Hepatocyte (in vitro differentiated cells): ENCODE results near the gene OBP2A. TPM values are rescaled to one million over a fixed set of nuclear protein-coding genes. Genes with fewer than 3 reads are reported as not detected.

Experiments
- DNase-seq: peaks from one replicate; pipeline ENCODE4 v3.0.0-alpha.2; 2016; ENCODE audit warnings: low spot score
- H2AFZ ChIP-seq: fragments of 200-600 bp; sonication (generic); 2 replicates; pipeline ENCODE4 v1.6.0; 2016; ENCODE audit warnings: antibody characterized with exemption, mild to moderate bottlenecking
- H3K27ac ChIP-seq: fragments of 200-600 bp; sonication (generic); 2 replicates; pipeline ENCODE4 v1.5.1; 2016; ENCODE audit warnings: mild to moderate bottlenecking
- H3K27me3 ChIP-seq: fragments of 200-600 bp; sonication (generic); 2 replicates; pipeline ENCODE4 v1.6.1; 2016
- H3K36me3 ChIP-seq: fragments of 200-600 bp; sonication (generic); replicated peaks from 2 replicates; pipeline ENCODE4 v1.5.1; 2016; ENCODE audit warnings: low read depth; ENCODE audit not compliant: insufficient read depth
- H3K4me1 ChIP-seq: fragments of 200-600 bp; sonication (generic); 2 replicates; pipeline ENCODE4 v1.5.1; 2016; ENCODE audit warnings: mild to moderate bottlenecking, moderate library complexity; ENCODE audit not compliant: insufficient read depth
- H3K4me2 ChIP-seq: fragments of 200-600 bp; sonication (generic); 2 replicates; pipeline ENCODE4 v1.6.0; 2016
- H3K4me3 ChIP-seq: fragments of 200-600 bp; sonication (generic); 2 replicates; pipeline ENCODE4 v1.5.1; 2016; ENCODE audit warnings: mild to moderate bottlenecking
- H3K79me2 ChIP-seq: fragments of 200-600 bp; sonication (generic); 2 replicates; pipeline ENCODE4 v1.6.0; 2017; ENCODE audit warnings: mild to moderate bottlenecking
- H3K9me2 ChIP-seq: fragments of 200-600 bp; sonication (generic); replicated peaks from 2 replicates; pipeline ENCODE4 v1.6.0; 2017; ENCODE audit warnings: mild to moderate bottlenecking; ENCODE audit not compliant: insufficient read depth
- H3K9me3 ChIP-seq: fragments of 200-600 bp; sonication (generic); 2 replicates; pipeline ENCODE4 v1.5.1; 2016; ENCODE audit warnings: low read depth, mild to moderate bottlenecking
- H4K20me1 ChIP-seq: fragments of 200-600 bp; sonication (generic); 2 replicates; pipeline ENCODE4 v1.6.0; 2016; ENCODE audit warnings: mild to moderate bottlenecking; ENCODE audit not compliant: insufficient read depth, poor library complexity, severe bottlenecking
- CTCF ChIP-seq: fragments of 200-600 bp; sonication (generic); IDR thresholded peaks from 2 replicates; pipeline ENCODE4 v1.5.1; 2016; ENCODE audit warnings: antibody characterized with exemption, mild to moderate bottlenecking; ENCODE audit not compliant: poor library complexity
- EZH2 ChIP-seq: fragments of 200-600 bp; sonication (generic); IDR thresholded peaks from 2 replicates; pipeline ENCODE4 v1.6.1; 2016; ENCODE audit warnings: antibody characterized with exemption, mild to moderate bottlenecking, borderline replicate concordance
- EZH2phosphoT487 ChIP-seq: fragments of 200-600 bp; sonication (generic); IDR thresholded peaks from one replicate; pipeline ENCODE4 v1.6.1; 2018; ENCODE audit warnings: antibody characterized with exemption, mild to moderate bottlenecking, low read depth, moderate library complexity; ENCODE audit not compliant: unreplicated experiment, severe bottlenecking
- WGBS: methylation state at CpG from one replicate; pipeline ENCODE4 v1.1.6; 2016; ENCODE audit warnings: low lambda C conversion rate; ENCODE audit errors: missing lambda C conversion rate; 5-methylcytosine and 5-hydroxymethylcytosine counted together
- polyA plus RNA-seq: library from polyadenylated mRNA; unstranded; fragments of >200 nt; fragmentation: Nextera tagmentation; extraction: Ambion mirVana; gene quantifications from 2 replicates; pipeline ENCODE4 v1.2.1, GENCODE V29; 2016
- total RNA-seq: library from RNA; depleted of rRNA; stranded (reverse); fragments of >200 nt; gene quantifications from 2 replicates; pipeline ENCODE4 v1.2.3, GENCODE V29; 2014

OBP2A gene
- total and polyA plus RNA-seq, 2 experiments from 2014 or later: not detected

GRCh38 chr9:135582541-135582940 lies 36.6 kb downstream of the OBP2A start:
- no peaks in the 10 kb centered on the region for H3K79me2 ChIP-seq
- H4K20me1 ChIP-seq: no peaks in the 10 kb centered on the region
- H3K4me3 ChIP-seq: no peak overlapping the region
- H3K9me3 ChIP-seq: no peaks in the 10 kb centered on the region
- H2AFZ ChIP-seq: no peak overlapping the region
- H3K9me2 ChIP-seq: no peaks in the 10 kb centered on the region
- TF ChIP-seq CTCF: no peak
- TF ChIP-seq EZH2phosphoT487: no peak
- no peak for TF ChIP-seq EZH2
- no peak overlapping the region for H3K4me2 ChIP-seq
- no peaks in the 10 kb centered on the region for H3K4me1 ChIP-seq
- no peak overlapping the region for H3K27ac ChIP-seq
- DNase-seq: no peak
- H3K36me3 ChIP-seq: no peaks in the 10 kb centered on the region
- H3K27me3 ChIP-seq: no peaks in the 10 kb centered on the region
- 92% methylated on average over 14 of the region's 14 CpGs for WGBS

GRCh38 chr9:135582966-135583687 lies 37.2 kb downstream of the OBP2A start:
- no peaks in the 10 kb centered on the region for H4K20me1 ChIP-seq
- no peaks in the 10 kb centered on the region for H3K4me1 ChIP-seq
- H3K9me2 ChIP-seq: no peaks in the 10 kb centered on the region
- H3K79me2 ChIP-seq: no peaks in the 10 kb centered on the region
- TF ChIP-seq CTCF: no peak
- no peak for TF ChIP-seq EZH2
- TF ChIP-seq EZH2phosphoT487: no peak
- DNase-seq: no peak
- H3K4me2 ChIP-seq: no peak overlapping the region
- no peaks in the 10 kb centered on the region for H3K36me3 ChIP-seq
- 78% methylated on average over 19 of the region's 19 CpGs for WGBS
- H3K27ac ChIP-seq: no peak overlapping the region
- no peak overlapping the region for H2AFZ ChIP-seq
- H3K9me3 ChIP-seq: no peaks in the 10 kb centered on the region
- H3K4me3 ChIP-seq: no peak overlapping the region
- no peaks in the 10 kb centered on the region for H3K27me3 ChIP-seq

- peak; percentile 2 for DNase-seq
- WGBS: 94% methylated on average over 16 of the region's 16 CpGs
- no peak for TF ChIP-seq CTCF
- no peak for TF ChIP-seq EZH2
- no peak for TF ChIP-seq EZH2phosphoT487
Measured at GRCh38 chr9:135583688-135584011, 37.7 kb downstream of the OBP2A start.

More at GRCh38 chr9:135583688-135584011, 37.7 kb downstream of the OBP2A start:
- H3K27ac ChIP-seq: no peak overlapping the region
- no peaks in the 10 kb centered on the region for H4K20me1 ChIP-seq
- H3K79me2 ChIP-seq: no peaks in the 10 kb centered on the region
- no peaks in the 10 kb centered on the region for H3K27me3 ChIP-seq
- no peak overlapping the region for H2AFZ ChIP-seq
- H3K4me1 ChIP-seq: no peaks in the 10 kb centered on the region
- no peak overlapping the region for H3K4me2 ChIP-seq
- H3K36me3 ChIP-seq: no peaks in the 10 kb centered on the region
- no peaks in the 10 kb centered on the region for H3K9me3 ChIP-seq
- H3K4me3 ChIP-seq: no peak overlapping the region
- no peaks in the 10 kb centered on the region for H3K9me2 ChIP-seq
